Osteocyte (in vitro differentiated cells): ENCODE results near the gene ZNF334. TPM values are rescaled to one million over a fixed set of nuclear protein-coding genes. Genes with fewer than 3 reads are reported as not detected.

Experiments
- DNase-seq: peaks from one replicate; pipeline ENCODE4 v3.0.0; 2021; ENCODE audit warnings: mixed read lengths; ENCODE audit not compliant: unreplicated experiment; ENCODE audit errors: extremely low spot score
- H3K27ac Mint-ChIP-seq: one replicate; pipeline ENCODE4 v1.8.0; 2021; ENCODE audit warnings: mild to moderate bottlenecking, mixed read lengths; ENCODE audit not compliant: unreplicated experiment
- H3K27me3 Mint-ChIP-seq: one replicate; pipeline ENCODE4 v1.8.0; 2021; ENCODE audit warnings: mixed read lengths; ENCODE audit not compliant: unreplicated experiment
- H3K36me3 Mint-ChIP-seq: one replicate; pipeline ENCODE4 v1.8.0; 2021; ENCODE audit warnings: mixed read lengths; ENCODE audit not compliant: unreplicated experiment
- H3K4me1 Mint-ChIP-seq: one replicate; pipeline ENCODE4 v1.8.0; 2021; ENCODE audit warnings: mixed read lengths; ENCODE audit not compliant: unreplicated experiment
- H3K4me3 Mint-ChIP-seq: one replicate; pipeline ENCODE4 v1.8.0; 2021; ENCODE audit warnings: mild to moderate bottlenecking, moderate library complexity, mixed read lengths; ENCODE audit not compliant: unreplicated experiment
- H3K9me3 Mint-ChIP-seq: one replicate; pipeline ENCODE4 v1.8.0; 2021; ENCODE audit warnings: mixed read lengths; ENCODE audit not compliant: unreplicated experiment
- total RNA-seq: library from RNA; stranded (reverse); gene quantifications from 2 replicates; pipeline ENCODE4 v1.2.1, GENCODE V29; 2021
- TF ChIP-seq, protein P1 (sequence below): fragments of 200-600 bp; sonication (generic); IDR thresholded peaks from 2 replicates; pipeline ENCODE4 v1.5.0; 2021; ENCODE audit warnings: antibody characterized with exemption, mild to moderate bottlenecking, moderate library complexity

ZNF334 gene
- total RNA-seq, 1 donor from 2014 or later, result 3.7 TPM

DNA sequence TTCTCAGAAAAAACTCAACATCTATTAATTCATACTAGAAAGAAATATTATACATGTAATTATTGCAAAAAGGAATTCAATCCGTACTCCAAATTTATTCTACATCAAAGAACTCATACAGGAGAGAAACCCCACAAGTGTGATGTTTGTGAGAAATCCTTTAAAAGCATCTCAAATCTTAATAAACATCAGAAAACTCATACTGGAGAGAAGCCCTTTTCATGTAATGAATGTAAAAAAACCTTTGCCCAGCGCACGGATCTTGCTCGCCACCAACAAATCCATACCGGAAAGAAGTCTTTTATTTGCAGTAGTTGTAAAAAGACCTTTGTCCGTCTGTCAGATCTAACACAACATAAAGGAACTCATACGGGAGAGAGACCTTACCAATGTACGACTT, 22.0 kb downstream of the ZNF334 start:
- Mint-ChIP-seq H3K27ac (no peak overlapping the region), H3K9me3 (peaks cover 1% of the 10 kb centered on the region), H3K36me3 (no peaks in the 10 kb centered on the region), H3K4me3 (no peak overlapping the region), H3K27me3 (peaks cover 31% of the 10 kb centered on the region), H3K4me1 (no peaks in the 10 kb centered on the region)
- TF ChIP-seq, protein P1, sequence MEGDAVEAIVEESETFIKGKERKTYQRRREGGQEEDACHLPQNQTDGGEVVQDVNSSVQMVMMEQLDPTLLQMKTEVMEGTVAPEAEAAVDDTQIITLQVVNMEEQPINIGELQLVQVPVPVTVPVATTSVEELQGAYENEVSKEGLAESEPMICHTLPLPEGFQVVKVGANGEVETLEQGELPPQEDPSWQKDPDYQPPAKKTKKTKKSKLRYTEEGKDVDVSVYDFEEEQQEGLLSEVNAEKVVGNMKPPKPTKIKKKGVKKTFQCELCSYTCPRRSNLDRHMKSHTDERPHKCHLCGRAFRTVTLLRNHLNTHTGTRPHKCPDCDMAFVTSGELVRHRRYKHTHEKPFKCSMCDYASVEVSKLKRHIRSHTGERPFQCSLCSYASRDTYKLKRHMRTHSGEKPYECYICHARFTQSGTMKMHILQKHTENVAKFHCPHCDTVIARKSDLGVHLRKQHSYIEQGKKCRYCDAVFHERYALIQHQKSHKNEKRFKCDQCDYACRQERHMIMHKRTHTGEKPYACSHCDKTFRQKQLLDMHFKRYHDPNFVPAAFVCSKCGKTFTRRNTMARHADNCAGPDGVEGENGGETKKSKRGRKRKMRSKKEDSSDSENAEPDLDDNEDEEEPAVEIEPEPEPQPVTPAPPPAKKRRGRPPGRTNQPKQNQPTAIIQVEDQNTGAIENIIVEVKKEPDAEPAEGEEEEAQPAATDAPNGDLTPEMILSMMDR, result no peak
- DNase-seq, result no peak

DNA sequence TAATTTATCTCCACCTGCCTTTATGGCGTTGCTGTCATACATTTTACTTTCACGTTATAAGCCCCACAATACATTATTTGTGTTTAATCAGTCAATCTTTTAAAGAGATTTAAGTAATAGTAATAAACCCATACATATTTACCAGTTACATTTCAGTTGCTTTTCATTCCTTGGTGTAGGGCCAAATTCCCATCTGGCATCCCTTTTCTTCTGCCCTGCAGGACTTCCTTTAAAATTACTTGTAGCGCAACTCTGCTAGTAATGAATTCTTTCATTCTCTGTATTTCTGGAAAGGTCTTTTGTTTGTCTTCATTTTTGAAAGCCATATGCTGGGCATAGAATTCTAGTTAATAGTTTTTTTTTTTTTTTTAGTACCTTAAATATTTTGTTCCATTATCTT, 24.9 kb downstream of the ZNF334 start:
- TF ChIP-seq, protein P1, result no peak
- H3K4me3 Mint-ChIP-seq, result no peak overlapping the region
- H3K4me1 Mint-ChIP-seq, result no peaks in the 10 kb centered on the region
- no peak for DNase-seq
- no peaks in the 10 kb centered on the region for H3K9me3 Mint-ChIP-seq
- H3K27ac Mint-ChIP-seq, result no peak overlapping the region
- H3K27me3 Mint-ChIP-seq, result peaks cover 52% of the 10 kb centered on the region
- H3K36me3 Mint-ChIP-seq, result no peaks in the 10 kb centered on the region

DNA sequence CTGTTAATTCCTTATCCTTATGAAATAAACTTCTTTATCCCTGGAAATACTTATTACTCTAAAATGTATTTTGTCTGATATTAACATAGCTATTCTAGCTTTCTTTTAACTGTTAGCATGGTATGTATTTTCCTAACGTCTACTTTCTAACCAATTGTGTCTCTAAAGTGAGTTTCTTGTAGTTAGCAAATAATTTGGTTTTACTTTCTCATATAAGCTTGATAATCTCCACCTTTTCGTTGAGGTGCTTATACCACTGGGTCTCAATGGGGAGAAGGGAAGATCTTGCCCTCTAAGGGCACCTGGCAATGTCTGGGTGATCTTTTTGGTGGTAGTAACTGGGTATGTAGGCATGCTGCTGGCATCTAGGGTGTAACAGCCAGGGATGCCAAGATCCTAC, 25.7 kb downstream of the ZNF334 start:
- Mint-ChIP-seq H3K4me3 (no peak overlapping the region), H3K9me3 (no peaks in the 10 kb centered on the region), H3K27ac (no peak overlapping the region), H3K4me1 (no peaks in the 10 kb centered on the region), H3K27me3 (peaks cover 53% of the 10 kb centered on the region), H3K36me3 (no peaks in the 10 kb centered on the region)
- TF ChIP-seq, protein P1, result no peak
- no peak for DNase-seq

DNA sequence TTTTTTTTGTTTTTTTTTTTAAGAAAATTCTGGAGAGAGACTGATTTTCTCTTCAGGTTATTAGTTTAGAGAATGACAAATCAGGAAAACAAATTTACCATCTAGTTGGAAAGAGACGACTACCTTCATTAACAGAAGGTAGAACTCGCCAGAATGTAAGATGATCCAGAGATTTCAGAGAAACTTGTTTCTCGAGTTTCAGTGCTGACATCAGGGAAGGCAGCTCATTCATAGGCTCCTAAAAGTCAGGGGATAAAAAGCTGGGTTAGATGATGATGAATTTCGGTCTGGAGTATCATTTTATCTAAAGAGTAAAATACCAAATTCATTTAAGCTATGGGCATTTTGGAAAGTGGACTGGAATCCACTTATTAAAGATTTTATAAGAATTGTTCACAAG, 27.9 kb downstream of the ZNF334 start:
- peaks cover 48% of the 10 kb centered on the region for H3K27me3 Mint-ChIP-seq
- H3K36me3 Mint-ChIP-seq, result no peaks in the 10 kb centered on the region
- H3K9me3 Mint-ChIP-seq, result no peaks in the 10 kb centered on the region
- H3K4me1 Mint-ChIP-seq, result no peaks in the 10 kb centered on the region
- TF ChIP-seq, protein P1, result no peak
- H3K27ac Mint-ChIP-seq, result no peak overlapping the region
- no peak overlapping the region for H3K4me3 Mint-ChIP-seq
- no peak for DNase-seq

DNA sequence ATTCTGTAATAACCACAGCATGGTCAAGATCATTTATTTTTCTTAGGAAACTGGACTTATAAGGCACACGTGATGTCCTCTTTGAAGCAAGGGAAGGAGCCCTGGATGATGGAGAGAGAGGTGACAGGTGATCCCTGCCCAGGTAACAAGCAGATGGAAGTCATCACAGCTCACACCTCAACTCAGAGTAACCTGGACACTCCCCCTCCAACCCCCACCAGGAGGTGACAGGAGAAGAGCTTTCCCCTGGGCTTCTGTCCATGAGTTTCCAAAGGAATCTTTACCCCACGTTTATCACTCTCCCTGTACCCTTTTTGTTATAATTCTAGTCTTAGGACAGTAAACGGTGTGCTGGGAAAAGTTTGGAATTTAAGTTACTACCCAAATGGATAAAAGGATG, 28.4 kb downstream of the ZNF334 start:
- peaks cover 48% of the 10 kb centered on the region for H3K27me3 Mint-ChIP-seq
- H3K36me3 Mint-ChIP-seq, result no peaks in the 10 kb centered on the region
- H3K27ac Mint-ChIP-seq, result no peak overlapping the region
- H3K9me3 Mint-ChIP-seq, result no peaks in the 10 kb centered on the region
- TF ChIP-seq, protein P1, result no peak
- DNase-seq, result no peak
- H3K4me1 Mint-ChIP-seq, result no peaks in the 10 kb centered on the region
- no peak overlapping the region for H3K4me3 Mint-ChIP-seq
